Stimulated activated CD8-positive, alpha-beta memory T cell treated with anti-CD3 and anti-CD28 coated beads, Interleukin-12 subunit alpha, Interleukin-12 subunit beta, amount 100 ng/mL, for 1 hour (primary cell): ENCODE results near the gene OBI1.

Source experiments
- DNase-seq: peaks from one replicate; pipeline ENCODE4 v3.0.0-alpha.2; 2020; ENCODE audit warnings: low read depth

Gene OBI1, protein sequence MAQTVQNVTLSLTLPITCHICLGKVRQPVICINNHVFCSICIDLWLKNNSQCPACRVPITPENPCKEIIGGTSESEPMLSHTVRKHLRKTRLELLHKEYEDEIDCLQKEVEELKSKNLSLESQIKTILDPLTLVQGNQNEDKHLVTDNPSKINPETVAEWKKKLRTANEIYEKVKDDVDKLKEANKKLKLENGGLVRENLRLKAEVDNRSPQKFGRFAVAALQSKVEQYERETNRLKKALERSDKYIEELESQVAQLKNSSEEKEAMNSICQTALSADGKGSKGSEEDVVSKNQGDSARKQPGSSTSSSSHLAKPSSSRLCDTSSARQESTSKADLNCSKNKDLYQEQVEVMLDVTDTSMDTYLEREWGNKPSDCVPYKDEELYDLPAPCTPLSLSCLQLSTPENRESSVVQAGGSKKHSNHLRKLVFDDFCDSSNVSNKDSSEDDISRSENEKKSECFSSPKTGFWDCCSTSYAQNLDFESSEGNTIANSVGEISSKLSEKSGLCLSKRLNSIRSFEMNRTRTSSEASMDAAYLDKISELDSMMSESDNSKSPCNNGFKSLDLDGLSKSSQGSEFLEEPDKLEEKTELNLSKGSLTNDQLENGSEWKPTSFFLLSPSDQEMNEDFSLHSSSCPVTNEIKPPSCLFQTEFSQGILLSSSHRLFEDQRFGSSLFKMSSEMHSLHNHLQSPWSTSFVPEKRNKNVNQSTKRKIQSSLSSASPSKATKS

DNA sequence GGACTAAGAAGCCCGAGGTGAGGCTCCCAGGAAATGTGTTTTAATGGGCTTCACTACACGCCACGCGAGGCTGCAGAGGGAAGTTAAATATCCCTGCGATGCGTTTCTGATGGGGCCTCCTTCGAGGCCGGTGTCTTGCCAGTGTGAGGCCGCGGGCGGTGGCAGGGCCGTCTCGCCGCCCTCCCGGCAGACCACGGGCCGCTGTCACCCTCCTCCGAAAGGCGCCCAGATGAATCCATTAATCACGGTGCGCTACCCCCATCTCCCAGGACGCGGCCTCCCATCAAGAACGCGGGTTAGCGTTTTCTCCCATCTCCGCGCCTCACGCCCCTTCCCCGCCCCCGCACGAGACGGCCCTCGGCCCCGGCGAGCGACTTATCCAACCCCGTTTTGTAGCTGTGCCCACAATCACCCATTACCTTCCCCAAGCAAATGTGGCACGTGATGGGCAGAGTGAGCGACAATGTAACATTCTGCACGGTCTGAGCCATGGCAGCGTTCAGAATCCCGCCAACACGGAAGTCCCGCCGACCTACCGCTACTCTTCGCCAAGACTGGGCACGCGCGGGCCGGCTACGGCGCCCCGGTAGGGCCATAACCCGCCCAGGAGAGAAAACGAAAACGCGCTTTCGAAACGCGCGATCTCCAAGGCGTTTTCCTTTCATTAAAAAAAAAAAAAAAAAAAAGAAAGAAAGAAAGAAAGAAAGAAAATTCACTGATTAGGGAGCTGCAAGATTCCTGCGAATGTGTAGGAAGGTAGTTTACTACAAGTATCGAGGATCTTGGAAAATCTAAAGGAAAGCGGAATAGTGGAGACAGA lies at the start of gene OBI1:
Gene OBI1, minus strand, starts transcription at position 526 of the 820 bp plus-strand sequence. Its CDS starts 35 bp downstream, at position 491.
- peak; percentile 84 for DNase-seq

- DNase-seq = no peak
These were observed 42.4 kb upstream of the OBI1 start for GRCh38 chr13:78701383-78701782.

- DNase-seq = no peak
These were observed 41.4 kb upstream of the OBI1 start for GRCh38 chr13:78700121-78700910.

GRCh38 chr13:78689011-78689410 lies 30.1 kb upstream of the OBI1 start:
- DNase-seq = no peak

- no peak for DNase-seq
These were observed 27.5 kb upstream of the OBI1 start for GRCh38 chr13:78686461-78686860.

- no peak for DNase-seq
These were observed 21.8 kb upstream of the OBI1 start for GRCh38 chr13:78680576-78681350.

DNA sequence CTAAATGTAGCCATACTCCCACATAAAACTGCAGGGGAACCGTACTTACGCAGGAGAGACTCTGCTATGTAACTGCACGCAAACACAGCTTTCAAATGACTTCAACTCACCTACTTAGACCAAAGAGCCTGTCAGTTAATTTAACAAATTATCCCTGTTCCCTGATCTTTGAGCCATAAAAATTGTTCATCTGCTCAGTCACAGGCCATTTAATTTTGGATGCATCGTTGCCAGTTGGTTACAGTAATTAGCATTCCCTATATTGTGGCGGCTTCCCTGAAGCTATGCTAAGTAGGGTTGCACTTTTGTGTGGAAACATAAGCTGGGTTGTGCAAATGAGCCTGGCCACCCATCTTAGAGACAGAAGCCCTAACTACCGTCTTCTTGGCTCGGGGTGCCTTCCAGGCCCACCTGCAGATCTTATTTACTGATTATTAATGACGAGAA lies 21.2 kb upstream of the OBI1 start:
- DNase-seq = no peak

DNA sequence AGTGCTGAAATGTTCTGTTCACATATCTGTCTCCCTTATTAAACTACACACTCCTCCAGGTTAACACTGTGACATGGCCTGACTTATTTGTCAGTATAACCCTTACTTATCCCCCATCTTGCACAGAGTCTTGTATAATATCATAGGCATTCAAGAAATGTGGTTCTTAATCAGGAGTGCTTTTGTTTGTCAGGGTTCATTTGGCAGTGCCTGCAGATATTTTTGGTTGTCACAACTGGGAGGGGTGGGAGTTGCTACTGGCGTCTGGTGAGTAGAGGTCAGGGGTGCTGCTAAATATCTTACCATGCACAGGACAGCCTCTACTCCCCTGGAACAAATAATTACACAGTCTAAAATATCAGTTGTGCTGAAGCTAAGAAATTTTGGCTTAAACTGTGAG lies 20.4 kb upstream of the OBI1 start:
- no peak for DNase-seq

DNA sequence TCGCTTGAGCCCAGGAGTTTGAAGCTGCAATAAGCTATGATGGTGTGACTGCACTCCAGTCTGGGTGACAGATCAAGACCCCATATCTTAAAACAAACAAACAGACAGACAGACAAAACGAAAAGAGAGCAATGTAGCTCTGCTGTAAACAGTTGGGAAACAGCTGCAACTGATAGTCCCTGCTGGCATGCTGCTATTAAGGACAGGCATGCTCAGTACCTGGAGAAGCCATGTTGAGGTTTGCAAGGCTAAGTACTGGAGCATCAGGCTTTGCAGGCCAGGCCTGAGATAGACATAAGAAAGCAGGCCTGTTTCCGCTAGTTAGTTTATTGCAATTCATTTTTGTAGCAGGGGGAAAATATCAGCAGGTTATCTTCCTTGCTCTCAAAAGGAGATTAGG lies 16.2 kb upstream of the OBI1 start:
- no peak for DNase-seq

DNA sequence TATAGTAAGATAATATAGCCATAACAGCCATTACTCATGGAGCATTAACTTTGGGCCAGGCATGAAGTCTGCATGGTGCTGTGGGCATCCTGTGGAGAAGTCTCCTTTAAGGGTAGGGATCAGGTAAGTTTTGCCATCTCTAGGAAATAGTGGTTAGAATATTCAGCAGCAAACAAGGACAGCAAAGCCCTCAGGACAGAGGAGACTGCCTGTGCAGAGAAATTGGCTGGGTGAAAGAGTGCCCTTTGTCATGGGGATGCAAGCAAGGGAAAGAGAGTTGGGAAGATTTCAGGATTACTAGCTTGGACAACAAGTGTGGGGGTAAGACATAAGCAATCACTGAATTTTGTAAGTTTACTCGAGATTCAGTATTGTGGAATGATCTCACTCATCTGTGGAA lies 15.7 kb upstream of the OBI1 start:
- no peak for DNase-seq

DNA sequence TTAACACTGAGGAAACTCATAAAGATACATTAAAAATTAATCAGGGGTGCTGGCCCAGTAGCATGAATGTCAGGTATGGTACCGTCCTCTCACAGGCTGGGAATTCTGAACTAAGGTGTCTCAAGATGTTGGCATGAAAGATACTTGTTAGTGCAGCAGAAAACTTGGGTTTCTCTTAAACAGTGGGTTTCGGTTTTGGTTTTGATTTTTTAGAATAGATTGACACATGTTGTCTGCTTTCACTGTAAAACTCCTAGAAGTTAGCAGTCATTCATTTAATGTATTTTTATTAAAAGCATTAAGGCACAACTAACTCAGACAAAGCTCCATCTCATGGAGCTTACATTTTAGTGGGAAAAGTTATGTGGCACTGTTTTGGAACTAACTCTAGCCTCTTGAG lies 3.5 kb upstream of the OBI1 start:
- no peak for DNase-seq

GRCh38 chr13:78660495-78660857 lies 1.5 kb upstream of the OBI1 start:
- DNase-seq = no peak

GRCh38 chr13:78659732-78660494 lies 958 bp upstream of the OBI1 start:
- no peak for DNase-seq

DNA sequence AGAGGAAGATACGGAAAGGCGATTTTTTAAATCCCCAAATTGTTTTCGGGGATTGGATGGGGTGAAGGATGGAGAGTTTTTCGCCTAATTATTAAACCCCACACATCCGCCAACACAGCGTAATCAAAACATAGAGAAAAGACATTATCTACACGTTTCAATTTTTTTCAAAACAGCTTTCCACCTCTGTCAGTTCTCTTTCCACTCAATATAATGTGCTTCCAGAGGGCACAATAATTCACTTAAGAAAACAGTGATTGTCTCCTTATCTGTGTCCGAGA lies 435 bp upstream of the OBI1 start:
- DNase-seq = no peak

DNA sequence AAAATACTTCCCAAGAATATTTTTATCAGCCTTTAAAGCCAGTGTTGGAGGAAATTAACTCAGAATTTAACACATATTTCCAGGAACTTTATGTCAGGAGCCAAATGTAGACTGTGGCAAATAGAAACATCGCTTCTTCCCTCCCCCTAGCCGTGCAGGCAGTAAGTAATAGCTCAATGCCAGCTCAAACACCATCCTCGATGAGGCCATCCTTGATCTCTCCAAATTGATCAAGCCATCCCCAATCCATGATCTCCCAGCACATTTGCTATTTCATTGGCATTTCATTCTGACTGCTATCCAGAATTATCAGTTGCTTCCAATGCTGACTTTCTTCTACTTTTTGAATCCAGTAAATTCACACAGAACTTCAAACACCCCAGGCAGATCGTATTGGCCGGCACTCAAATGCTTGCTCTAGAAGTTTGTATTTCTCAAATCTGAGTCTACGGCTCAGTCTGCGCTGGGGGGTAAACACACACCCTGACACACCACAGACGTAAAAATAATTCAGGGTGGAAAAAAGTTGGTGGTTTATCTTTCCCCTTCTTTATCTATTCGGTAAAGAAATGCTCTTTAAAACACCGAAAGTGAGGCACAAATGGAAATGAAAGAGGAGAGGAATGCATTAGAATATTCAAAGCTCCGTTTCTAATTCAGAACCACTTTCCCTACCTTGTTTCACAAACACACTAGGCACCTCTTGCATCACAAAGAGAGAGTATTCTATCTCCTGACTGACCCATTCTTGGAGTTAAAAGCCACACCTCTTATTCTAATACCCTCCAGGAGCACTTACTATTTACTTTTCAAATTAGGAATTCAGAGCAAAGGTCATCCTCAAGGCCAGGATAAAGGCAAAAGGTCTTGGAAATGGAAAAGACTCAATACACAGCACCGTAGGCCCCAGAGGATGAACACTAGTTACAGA lies 991 bp downstream of the OBI1 start:
- no peak for DNase-seq

DNA sequence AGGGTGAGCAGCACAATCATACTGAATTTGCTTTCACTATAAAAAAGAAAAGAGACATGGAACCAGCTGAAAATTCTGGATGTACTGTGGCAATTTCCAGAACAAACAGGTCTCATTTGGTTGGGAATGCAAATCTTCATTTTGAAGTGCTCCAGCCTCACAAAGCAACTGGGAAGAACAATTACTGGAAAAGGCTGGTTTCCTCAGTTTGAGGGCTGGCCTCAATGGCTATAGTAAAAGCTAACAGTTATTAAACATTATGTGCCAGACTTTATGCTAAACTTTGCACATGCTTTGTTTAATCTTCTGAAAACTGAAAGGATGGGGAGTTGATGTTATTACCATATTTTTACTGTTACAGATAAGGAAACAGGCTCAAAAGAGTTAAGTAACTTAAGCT lies 3.0 kb downstream of the OBI1 start:
- DNase-seq = no peak

DNA sequence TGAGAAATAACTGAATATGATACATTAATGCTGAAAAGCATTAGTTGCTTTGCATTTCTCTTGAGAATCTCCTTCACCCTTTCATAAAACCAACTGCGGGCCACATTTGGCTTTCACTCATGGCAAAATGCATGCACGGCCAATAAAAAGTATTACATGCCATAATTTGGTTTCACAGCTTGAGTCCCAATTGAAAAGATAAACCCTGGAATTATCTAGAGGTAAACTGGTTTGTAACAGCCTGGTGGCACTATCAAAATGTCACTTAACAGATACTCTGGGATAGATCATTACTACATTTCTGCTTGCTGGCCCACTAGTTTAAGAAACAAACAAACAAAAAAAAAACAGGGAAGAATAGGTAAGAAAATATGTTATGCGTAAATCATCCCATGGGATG lies 3.9 kb downstream of the OBI1 start:
- no peak for DNase-seq

DNA sequence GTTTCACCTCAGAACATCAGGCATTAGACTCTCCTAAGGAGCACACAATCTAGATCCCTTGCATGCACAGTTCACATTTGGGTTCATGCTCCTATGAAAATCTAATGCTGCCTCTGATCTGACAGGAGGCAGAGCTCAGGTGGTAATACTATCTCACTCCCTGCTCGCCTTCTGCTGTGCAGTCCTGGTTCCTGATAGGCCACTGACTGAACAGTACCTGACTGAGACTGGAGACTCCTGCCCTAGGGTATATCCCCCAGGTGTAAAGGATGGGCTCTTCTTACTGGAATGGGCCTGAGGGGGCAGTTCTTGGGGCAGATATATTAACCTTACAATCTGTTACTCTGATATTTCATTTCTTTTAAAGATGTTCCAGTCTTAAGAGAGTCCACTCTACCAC lies 6.3 kb downstream of the OBI1 start:
- no peak for DNase-seq

- DNase-seq = no peak
These were observed 8.3 kb downstream of the OBI1 start for GRCh38 chr13:78650717-78651083.
